NB4 (cell line): Measurements from ENCODE around the gene SLC12A1.

Source experiments
- MYC ChIP-seq: IDR thresholded peaks from 2 replicates; pipeline ENCODE4 v1.6.1; 2011; ENCODE audit warnings: low read depth, low read length
- POLR2A ChIP-seq: IDR thresholded peaks from 2 replicates; pipeline ENCODE4 v1.6.1; 2011; ENCODE audit warnings: mild to moderate bottlenecking; ENCODE audit not compliant: insufficient read length; ENCODE audit errors: extremely low read depth
- TF ChIP-seq, protein P1 (sequence below): IDR thresholded peaks from one replicate; pipeline ENCODE4 v1.5.1; 2012; ENCODE audit warnings: low read depth, low read length

DNA sequence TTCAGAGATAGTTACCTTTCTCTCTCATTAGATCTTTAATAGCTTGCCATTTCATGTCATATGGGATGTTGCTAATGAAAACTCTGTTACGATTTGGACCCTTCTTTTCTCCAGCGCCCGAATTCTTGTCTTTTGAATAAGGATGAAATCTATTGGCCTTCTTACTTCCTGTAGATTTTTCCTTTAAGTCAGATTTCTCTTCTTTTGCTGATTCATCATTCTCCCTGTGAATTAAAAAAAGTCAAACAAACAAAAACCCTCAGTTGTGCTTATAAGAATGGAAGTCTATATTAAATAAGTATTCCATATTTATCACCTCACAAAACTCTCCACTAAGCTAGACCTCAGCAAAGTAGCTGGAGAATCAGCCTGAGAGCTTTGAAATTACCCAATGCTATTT, 37.5 kb upstream of the SLC12A1 start:
- TF ChIP-seq, protein P1, sequence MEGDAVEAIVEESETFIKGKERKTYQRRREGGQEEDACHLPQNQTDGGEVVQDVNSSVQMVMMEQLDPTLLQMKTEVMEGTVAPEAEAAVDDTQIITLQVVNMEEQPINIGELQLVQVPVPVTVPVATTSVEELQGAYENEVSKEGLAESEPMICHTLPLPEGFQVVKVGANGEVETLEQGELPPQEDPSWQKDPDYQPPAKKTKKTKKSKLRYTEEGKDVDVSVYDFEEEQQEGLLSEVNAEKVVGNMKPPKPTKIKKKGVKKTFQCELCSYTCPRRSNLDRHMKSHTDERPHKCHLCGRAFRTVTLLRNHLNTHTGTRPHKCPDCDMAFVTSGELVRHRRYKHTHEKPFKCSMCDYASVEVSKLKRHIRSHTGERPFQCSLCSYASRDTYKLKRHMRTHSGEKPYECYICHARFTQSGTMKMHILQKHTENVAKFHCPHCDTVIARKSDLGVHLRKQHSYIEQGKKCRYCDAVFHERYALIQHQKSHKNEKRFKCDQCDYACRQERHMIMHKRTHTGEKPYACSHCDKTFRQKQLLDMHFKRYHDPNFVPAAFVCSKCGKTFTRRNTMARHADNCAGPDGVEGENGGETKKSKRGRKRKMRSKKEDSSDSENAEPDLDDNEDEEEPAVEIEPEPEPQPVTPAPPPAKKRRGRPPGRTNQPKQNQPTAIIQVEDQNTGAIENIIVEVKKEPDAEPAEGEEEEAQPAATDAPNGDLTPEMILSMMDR, result no peak
- TF ChIP-seq MYC (no peak), POLR2A (no peak)
